ENCODE results near the gene TRAPPC6A. TPM values are rescaled to one million over a fixed set of nuclear protein-coding genes. Genes with fewer than 3 reads are reported as not detected.

The TRAPPC6A gene
- total and polyA plus RNA-seq, 2 donors (not counting 1 experiment from before 2014, with no cell fraction given), result 9.3 to 15.9 TPM

- Histone ChIP-seq H3K9ac (ENCODE audit: insufficient read depth, low read length) (no peak overlapping the region), H3K4me3 (replicated peaks in 1 of 4; ENCODE audit: control extremely low read depth in 1 of 4, insufficient read depth in 1 of 4, low read depth in 3 of 4, low read length in 4 of 4) (no peak overlapping the region), H3K79me2 (ENCODE audit: control insufficient read depth, insufficient read depth, low read length) (no peaks in the 10 kb centered on the region), H3K4me1 (ENCODE audit: control insufficient read depth, extremely low read depth, insufficient read depth, low read length) (peaks cover 12% of the 10 kb centered on the region), H3K9me3 (ENCODE audit: control insufficient read depth, insufficient read depth, low read depth, low read length) (no peaks in the 10 kb centered on the region), H2AFZ (ENCODE audit: low read length) (no peak overlapping the region), H4K20me1 (ENCODE audit: control insufficient read depth, extremely low read depth, insufficient read depth, low read length) (no peaks in the 10 kb centered on the region), H3K36me3 (ENCODE audit: control insufficient read depth, insufficient read depth, low read length) (no peaks in the 10 kb centered on the region), H3K27me3 (ENCODE audit: control insufficient read depth, insufficient read depth, low read length) (peaks cover 9% of the 10 kb centered on the region), H3K4me2 (ENCODE audit: extremely low read depth, insufficient read depth, low read length) (peak overlapping the region; percentile 52), H3K27ac (ENCODE audit: insufficient read depth, low read length) (no peak overlapping the region)
- peak; percentile 45 to 51 for DNase-seq (ENCODE audit: low read depth in 2 of 2)
- TF ChIP-seq CTCF (conservative IDR thresholded peaks at IDR 0.05 in 1 of 2, IDR thresholded peaks at IDR 0.05 in 1 of 2; ENCODE audit: low read depth in 1 of 2, low read length in 2 of 2), result no peak
- TF ChIP-seq EZH2 (IDR thresholded peaks at IDR 0.05; ENCODE audit: low read length, missing control alignments), result no peak
Observed at GRCh38 chr19:45153339-45154063, 24.5 kb downstream of the TRAPPC6A start.

- DNase-seq (ENCODE audit: low read depth in 2 of 2), result peak; percentile 50 to 54
- Histone ChIP-seq H3K4me3 (replicated peaks in 1 of 4; ENCODE audit: control extremely low read depth in 1 of 4, insufficient read depth in 1 of 4, low read depth in 3 of 4, low read length in 4 of 4) (no peak overlapping the region), H3K36me3 (ENCODE audit: control insufficient read depth, insufficient read depth, low read length) (peaks cover 3% of the 10 kb centered on the region), H3K4me2 (ENCODE audit: extremely low read depth, insufficient read depth, low read length) (peak overlapping the region; percentile 52), H2AFZ (ENCODE audit: low read length) (no peak overlapping the region), H3K27me3 (ENCODE audit: control insufficient read depth, insufficient read depth, low read length) (peaks cover 9% of the 10 kb centered on the region), H3K9me3 (ENCODE audit: control insufficient read depth, insufficient read depth, low read depth, low read length) (no peaks in the 10 kb centered on the region), H3K79me2 (ENCODE audit: control insufficient read depth, insufficient read depth, low read length) (no peaks in the 10 kb centered on the region), H3K27ac (ENCODE audit: insufficient read depth, low read length) (no peak overlapping the region), H4K20me1 (ENCODE audit: control insufficient read depth, extremely low read depth, insufficient read depth, low read length) (no peaks in the 10 kb centered on the region), H3K4me1 (ENCODE audit: control insufficient read depth, extremely low read depth, insufficient read depth, low read length) (peaks cover 12% of the 10 kb centered on the region), H3K9ac (ENCODE audit: insufficient read depth, low read length) (no peak overlapping the region)
- TF ChIP-seq EZH2 (IDR thresholded peaks at IDR 0.05; ENCODE audit: low read length, missing control alignments) (peak; percentile 33), CTCF (conservative IDR thresholded peaks at IDR 0.05 in 1 of 2, IDR thresholded peaks at IDR 0.05 in 1 of 2; ENCODE audit: low read depth in 1 of 2, low read length in 2 of 2) (no peak)
Observed at GRCh38 chr19:45152504-45153338, 25.3 kb downstream of the TRAPPC6A start.

GRCh38 chr19:45151821-45152503 is 26.1 kb downstream of the TRAPPC6A start:
- no peak for TF ChIP-seq EZH2 (IDR thresholded peaks at IDR 0.05; ENCODE audit: low read length, missing control alignments)
- TF ChIP-seq CTCF (conservative IDR thresholded peaks at IDR 0.05 in 1 of 2, IDR thresholded peaks at IDR 0.05 in 1 of 2; ENCODE audit: low read depth in 1 of 2, low read length in 2 of 2), result no peak
- Histone ChIP-seq H2AFZ (ENCODE audit: low read length) (no peak overlapping the region), H4K20me1 (ENCODE audit: control insufficient read depth, extremely low read depth, insufficient read depth, low read length) (no peaks in the 10 kb centered on the region), H3K79me2 (ENCODE audit: control insufficient read depth, insufficient read depth, low read length) (no peaks in the 10 kb centered on the region), H3K9ac (ENCODE audit: insufficient read depth, low read length) (no peak overlapping the region), H3K27ac (ENCODE audit: insufficient read depth, low read length) (no peak overlapping the region), H3K36me3 (ENCODE audit: control insufficient read depth, insufficient read depth, low read length) (peaks cover 7% of the 10 kb centered on the region), H3K4me1 (ENCODE audit: control insufficient read depth, extremely low read depth, insufficient read depth, low read length) (peaks cover 12% of the 10 kb centered on the region), H3K4me2 (ENCODE audit: extremely low read depth, insufficient read depth, low read length) (peak overlapping the region; percentile 25), H3K4me3 (replicated peaks in 1 of 4; ENCODE audit: control extremely low read depth in 1 of 4, insufficient read depth in 1 of 4, low read depth in 3 of 4, low read length in 4 of 4) (no peak overlapping the region), H3K9me3 (ENCODE audit: control insufficient read depth, insufficient read depth, low read depth, low read length) (no peaks in the 10 kb centered on the region), H3K27me3 (ENCODE audit: control insufficient read depth, insufficient read depth, low read length) (peaks cover 9% of the 10 kb centered on the region)
- DNase-seq (ENCODE audit: low read depth in 2 of 2), result no peak

Measured in fibroblast of lung (primary cell).